Ureter (tissue), 1 donor: ENCODE results near the gene FRMD3. TPM values are rescaled to one million over a fixed set of nuclear protein-coding genes. Genes with fewer than 3 reads are reported as not detected.
"Not testable (repeated sequence)": the region's sequence is repeated elsewhere in the genome, so short reads cannot be mapped to it uniquely, and the experiment has no call there.

Source experiments
- DNase-seq: peaks from one replicate; pipeline ENCODE4 v3.0.0-alpha.2; 2020; ENCODE audit warnings: low spot score
- total RNA-seq: library from RNA; stranded (reverse); gene quantifications from one replicate; pipeline ENCODE4 v1.2.4, GENCODE V29; 2023
- donor health status: DM: yes; HTN: yes; CAD: no.

Gene FRMD3
- total RNA-seq, 1 donor from 2014 or later, result 16.8 TPM

DNA sequence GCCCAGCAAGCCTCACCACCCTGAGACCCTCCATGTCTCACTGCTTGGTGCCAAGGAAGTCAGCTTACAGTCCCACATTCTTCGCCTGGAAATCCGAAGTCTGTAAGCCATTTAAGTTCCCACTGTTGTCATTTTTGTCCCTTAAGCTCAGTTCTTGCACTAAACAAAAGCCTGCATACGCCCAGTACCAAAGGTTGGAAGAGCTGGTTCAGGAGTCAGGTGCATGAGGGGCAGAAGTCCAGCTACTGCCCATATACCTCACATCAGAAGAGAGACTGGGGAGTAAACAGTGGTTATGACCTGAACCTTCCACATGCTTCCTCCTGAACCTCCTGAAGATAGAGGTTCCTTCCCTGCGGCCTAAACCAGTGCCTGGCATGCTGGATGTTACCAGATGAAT, 146.0 kb downstream of the FRMD3 start:
- no peak for DNase-seq

DNA sequence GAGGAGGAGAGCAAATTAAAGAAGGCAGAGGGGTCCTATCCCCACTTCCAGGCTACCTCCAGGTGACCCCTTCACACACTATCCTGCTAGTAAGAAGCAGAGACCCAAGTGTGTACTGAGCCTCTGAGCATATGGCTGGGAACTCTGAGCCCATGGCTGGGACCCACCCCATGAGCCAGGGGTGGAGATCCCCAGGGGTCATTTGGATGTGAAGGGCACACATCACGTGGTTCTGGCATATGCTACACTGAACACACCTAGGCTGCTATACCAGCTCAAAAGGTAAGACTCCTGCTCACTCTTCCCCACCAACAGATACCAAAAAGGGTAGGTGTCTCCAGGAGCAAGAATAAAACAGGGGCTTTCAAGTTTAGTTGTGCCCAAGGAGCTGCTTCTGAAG, 149.9 kb downstream of the FRMD3 start:
- no peak for DNase-seq

DNA sequence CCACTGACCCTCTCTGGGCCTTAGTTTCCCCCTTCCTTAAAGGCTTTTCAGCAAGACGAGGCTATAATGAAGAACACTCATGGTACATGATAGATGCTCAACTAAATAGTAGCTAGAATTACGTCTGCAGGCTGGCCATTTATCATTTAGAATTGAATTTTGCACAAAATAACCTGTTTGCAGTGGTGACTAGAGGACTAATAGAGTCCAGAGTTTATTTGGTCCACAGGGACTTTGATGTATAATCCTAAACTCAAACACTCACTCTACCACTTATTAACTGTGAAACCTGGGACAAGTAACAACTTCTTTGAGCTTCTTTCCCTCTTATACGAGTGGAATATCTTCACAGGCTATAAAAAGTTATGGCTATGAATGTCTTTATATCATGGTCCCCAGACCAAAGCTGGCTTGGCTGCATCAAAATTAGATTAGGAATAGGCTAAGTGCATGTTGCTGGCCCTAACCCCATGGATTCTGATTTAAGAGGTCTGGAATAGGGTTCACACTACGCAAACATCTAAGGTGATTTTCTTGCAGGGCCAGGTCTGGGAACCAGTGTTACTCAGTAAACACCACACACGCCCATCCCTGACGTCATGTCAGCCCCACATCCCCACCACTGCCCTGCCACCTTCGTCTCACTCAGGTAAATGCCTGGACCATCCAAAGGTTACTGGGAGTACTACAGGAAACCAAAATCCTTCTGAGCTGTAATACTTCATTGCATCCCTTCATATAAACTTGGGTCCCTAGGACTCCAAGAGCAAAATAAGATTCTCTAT, 150.6 kb downstream of the FRMD3 start:
- DNase-seq, result no peak

DNA sequence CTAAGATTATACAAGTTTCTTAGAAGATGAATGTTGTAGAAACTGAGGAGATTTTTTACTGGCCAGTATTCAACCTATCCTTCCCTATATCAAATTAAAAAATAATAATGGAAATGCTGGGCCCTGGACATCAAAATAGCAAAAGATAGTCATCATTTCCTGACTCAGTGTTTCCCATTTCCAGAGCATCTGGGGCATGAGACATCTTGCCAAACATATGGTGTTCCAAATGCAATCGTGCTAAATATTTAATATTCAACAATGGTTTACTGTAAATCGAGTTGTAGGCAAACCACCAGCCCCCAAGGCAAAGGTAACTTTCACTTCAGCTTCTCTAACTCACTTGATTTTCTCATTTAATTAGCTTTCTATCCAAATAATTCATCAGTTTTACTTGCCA, 152.9 kb downstream of the FRMD3 start:
- no peak for DNase-seq

DNA sequence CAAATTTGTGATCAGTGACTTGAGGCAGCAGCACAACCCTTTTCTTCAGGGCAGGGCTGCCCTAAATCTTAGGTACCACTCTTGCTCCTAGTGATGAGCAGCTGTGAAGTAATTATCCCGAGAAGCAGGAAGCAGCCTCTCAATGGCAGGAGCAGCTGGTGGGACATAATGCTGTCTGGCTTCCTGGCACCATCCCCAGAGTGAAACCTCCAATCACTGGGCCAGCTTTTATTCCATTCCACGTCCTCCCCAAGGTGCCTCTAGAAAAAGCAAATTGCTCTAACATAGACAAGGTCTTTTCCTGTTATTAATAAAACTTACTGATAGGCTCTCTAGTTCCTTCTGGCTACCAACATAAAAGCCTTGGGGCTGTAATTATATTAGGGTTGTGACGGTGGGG, 154.0 kb downstream of the FRMD3 start:
- DNase-seq, result no peak

DNA sequence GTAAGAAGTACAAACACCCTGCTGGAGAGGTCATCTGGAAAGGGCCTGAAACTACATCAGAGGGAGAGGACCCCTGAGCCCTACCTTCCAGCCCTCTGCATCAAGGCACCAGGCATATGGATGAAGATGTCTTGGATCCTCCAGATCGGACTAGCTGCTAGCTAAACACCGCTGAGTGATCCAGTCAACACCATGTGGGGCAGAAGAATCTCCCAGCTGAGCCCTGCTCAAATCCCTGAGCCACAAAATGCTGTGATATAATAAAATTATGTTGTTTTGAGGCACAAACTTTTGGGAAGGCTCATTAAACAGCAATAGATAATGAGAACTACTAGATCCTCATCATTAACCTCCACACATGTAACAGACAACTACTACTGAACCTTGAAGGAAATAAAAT, 155.2 kb downstream of the FRMD3 start:
- DNase-seq, result no peak

DNA sequence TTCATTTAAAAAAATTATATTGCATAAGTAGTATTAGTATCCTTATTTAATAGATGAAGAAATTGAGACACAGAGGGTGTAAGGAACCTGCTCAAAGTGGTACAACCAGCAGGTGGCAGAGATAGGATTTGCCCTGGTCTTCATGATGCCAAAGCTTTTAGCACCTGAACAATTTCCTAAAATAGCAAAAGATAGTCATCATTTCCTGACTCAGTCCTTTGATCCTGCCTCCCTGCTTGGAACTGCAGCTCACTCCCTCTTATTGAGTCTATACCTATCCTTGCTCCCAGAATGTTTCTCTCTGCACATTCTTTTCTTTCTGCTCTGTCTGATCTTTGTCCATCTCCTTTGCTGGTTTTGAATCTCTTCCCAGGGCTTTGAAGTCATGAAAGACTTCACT, 155.8 kb downstream of the FRMD3 start:
- DNase-seq, result no peak

DNA sequence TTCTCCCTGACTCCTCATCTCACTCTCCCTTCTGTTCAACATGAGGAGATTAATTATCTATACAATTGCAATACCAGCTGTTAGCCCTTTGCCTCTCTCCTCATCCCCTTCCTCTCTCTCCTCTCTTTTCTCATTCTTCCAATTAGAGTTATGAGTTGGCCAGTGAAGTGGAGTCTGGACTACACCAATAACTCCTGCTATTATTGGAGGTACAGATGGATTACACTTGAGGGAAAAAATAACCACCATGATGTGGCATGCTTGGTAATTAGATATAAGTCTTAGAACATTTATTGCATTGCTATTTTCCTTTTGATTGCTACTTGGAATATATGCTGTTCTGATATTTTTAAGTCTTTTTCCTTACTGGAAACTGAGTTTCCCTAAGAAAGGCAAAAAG, 159.2 kb downstream of the FRMD3 start:
- DNase-seq, result no peak

DNA sequence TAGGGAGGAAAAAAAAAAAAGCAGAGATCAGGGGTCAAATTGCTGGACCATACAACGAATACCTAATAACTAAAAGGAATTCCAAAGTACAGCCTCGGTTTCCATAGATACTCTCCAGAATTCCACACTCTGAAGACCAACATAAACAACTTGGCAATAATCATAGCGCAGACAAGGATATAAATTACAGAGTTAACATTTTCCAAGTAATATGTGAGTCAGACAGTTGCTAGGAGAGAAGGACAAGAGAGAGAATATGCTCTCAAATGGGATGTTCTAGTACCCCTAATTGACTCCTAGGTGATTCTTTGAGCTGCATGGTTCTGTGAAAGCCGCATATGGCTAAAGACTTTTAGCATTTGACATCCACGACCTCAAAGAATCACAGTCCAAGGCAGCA, 165.2 kb downstream of the FRMD3 start:
- no peak for DNase-seq

DNA sequence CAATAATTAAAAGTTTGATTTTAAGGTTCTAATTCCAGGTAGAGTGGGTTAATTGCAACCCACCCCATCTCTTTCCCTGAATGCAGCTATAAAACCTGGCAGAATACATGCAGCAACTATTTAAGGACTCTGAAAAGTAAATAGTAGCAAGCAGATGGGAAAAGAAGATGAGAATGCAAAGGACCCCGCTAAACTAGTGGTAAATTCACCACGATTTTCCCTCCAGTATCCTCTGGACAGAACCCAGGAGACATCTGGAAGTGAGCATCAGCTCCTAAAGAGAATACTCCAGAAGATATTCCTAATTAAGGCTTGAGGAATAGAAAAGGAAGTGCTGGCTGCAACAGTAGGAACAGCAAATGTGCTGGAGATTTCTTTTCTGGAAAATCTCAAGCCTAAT, 170.9 kb downstream of the FRMD3 start:
- DNase-seq, result no peak

DNA sequence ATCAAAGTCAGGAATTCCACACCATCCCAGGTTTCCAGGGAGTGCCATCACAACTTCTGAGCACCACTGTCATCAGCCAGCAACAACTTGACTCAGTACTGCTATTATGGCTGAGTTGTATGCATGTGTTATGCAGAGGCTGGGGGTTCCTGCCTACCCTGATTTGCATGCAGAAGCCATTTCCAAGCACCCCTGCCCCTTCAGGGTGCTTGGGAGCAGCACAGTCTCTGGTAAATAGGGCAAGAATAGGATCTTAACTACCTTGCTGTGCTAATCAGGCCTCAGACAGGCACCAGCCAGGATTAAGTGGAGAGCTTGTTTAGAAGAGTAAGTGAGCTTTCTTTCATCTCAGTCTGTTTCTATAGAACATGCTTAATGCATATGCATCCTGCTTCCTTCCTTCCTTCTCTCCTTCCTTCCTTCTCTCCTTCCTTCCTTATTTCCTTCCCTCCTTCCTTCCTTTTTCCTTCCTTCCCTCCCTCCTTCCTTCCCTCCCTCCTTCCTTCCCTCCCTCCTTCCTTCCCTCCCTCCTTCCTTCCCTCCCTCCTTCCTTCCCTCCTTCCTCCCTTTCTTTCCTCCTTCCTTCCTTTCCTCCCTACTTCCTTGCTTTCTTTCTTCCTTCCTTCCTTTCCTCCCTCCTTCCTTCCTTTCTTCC, 175.7 kb downstream of the FRMD3 start:
- no peak for DNase-seq

DNA sequence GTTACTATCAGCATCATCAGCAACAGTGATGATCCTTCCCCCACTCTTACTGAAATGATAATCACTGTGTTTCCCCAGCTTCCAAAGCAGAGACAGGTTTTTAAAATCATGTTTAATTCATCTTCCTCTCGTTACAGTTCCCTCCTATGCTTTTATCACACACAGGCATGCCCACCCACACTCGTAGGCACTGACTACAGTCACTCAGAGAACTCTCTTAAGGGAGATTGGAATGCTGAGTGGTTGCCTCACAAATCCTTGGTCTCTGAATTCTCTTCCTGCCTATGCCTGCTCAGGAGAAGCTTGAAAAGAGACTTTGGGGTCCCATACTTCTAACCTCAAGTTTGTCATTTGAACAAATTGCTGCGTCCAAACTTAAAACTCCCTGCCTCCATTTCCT, 179.2 kb downstream of the FRMD3 start:
- no peak for DNase-seq

DNA sequence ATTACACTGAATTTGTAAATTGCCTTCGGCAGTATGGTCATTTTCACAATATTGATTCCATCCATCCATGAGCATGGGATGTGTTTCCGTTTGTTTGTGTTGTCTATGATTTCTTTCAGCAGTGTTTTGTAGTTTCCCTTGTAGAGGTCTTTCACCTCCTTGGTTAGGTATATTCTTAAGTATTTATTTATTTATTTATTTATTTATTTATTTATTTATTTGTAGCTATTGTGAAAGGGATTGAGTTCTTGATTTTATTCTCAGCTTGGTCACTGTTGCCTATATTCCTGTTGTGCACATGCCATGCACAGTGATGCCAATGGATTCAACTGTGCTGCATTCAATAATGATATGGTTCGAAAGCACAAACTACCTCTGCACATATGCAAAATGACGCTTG, 179.7 kb downstream of the FRMD3 start:
- not testable (repeated sequence) for DNase-seq

DNA sequence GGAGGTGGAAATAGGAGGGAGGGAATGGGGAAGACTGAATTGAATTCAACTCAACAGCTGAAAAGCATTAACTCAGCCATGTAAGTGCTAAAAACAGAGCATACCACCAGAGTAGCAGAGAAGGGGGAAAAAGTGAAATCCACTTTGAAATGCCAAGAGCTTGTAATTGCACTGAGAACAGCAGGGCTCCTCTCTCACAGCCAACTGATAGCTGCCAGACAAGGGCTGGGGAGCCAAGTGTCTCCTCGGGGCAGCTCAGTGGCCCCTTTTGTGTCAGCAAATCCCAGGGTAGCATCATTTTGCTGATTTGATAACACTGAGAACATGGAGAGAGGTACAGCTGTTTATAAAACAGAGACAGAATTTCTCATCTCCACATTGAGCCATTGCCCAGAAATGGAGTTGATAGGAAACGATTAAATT, 182.5 kb downstream of the FRMD3 start:
- DNase-seq, result no peak

DNA sequence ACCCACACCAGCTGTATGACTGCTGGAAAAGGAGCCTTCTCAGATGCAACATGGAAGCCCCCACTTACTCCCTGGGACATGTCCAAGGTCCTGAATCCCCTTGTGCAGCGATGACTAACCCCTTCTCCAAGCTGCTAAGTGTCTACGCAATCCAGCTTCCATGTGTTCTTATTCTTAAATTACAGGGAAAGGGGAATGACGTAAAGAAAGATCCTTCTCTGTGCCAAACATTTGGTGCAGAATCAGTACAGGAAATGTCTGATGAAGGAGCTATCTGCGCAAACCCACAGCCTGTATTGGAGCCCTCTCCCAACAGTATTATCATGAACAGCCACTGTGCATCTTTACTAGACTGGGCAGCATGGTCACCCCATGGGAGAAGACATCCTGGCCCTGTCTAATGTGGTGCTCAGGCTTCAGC, 183.2 kb downstream of the FRMD3 start:
- DNase-seq, result no peak

DNA sequence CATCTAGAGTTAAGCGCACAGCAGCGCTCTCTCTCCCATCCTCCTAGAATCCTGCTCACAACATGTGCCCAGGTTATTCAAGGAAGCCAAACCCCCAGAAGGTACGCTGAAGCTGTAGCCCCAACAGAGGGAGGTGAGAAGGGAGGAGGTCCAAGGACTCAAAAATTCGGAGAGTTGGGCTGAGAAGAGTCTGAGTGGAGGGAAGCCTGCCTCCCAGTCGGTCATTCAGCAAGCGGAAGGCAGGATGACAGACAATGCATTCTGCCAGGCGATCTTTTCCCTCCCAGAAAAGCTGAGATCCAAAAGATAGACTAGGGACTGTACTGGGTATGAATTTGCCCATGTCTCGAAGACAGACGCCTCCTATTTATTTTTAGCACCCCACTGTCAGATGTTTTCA, 189.2 kb downstream of the FRMD3 start:
- no peak for DNase-seq

DNA sequence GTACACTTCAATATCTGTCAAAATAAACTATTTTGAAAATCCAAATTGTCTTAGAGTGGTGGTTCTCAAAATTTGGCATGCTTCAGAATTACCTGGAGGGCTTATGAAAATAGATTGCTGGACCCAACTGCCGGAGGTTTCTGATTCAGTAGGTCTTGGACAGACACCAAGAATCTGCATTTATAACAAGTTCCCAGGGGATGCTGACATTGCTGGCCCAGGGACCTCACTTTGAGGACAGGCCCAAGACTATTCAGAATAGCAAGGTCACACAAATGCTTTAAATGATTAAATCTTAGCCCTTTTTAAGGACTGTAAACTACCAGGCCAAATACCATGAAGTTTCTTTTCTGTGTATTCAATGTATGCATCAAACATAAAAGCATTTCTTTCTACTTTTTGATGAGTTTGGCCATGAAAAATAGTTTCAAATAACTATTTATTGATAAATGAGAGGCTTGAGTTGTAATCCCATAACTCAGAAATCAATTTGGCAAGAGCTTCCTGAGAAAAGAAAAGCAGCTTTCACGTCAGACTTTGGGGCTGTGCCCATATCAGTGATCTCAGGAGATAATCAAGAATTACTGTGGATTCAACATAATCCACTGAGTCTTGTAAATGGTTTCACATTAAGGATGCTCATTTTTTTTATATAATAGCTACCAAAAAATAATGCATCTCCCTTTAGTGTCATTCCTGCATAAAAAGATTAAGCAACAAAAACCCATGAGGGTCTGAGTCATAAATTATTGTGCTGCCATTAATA, 191.4 kb downstream of the FRMD3 start:
- no peak for DNase-seq

DNA sequence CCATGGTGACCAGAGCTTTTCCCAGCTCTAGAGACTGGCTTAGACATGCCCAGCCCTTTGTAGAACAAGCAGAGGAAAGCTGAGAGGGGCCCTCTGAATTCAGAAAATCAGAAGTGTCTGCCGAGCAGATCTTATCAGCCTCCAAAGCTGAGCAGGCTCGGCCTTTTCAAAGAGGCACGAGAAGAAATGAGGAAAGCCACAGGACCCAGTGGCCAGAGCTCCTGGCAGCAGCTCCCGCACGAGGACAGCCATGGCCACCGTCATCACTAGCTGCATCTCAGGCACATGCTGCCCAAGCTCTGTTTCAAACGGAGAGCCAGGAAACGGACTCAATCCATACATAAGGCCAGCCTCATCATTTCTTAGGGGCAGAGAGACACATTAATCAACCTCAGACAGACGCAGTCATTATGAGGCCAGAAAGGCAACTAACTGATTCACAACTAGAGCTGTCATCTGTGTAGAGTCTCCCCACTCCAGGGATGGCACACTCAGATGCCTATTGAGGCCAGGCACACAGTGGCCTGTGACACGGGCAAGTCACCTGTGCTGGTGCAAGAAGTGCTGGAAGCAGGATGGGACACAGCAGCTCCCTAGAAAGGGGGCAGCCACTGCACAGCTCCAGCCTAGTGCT, 194.7 kb downstream of the FRMD3 start:
- DNase-seq, result no peak

DNA sequence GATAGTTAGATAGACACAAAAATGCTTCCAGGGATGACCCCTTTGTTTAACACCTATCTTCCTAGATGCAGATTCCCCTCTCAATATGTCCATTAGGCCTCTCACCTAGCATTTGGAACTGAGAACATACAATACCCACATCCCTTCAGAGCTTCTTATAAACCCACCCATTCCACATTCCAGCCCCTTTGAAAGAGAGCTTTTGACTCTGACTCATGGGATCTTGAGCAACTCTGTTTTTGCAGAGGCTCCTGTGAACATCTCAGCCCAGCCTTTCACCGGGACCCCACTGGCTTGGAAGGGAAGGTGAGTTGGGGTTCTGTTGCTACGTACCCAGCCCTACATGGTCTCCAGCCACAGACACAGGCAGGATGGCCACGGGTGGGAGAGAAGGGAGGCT, 195.5 kb downstream of the FRMD3 start:
- DNase-seq, result no peak

DNA sequence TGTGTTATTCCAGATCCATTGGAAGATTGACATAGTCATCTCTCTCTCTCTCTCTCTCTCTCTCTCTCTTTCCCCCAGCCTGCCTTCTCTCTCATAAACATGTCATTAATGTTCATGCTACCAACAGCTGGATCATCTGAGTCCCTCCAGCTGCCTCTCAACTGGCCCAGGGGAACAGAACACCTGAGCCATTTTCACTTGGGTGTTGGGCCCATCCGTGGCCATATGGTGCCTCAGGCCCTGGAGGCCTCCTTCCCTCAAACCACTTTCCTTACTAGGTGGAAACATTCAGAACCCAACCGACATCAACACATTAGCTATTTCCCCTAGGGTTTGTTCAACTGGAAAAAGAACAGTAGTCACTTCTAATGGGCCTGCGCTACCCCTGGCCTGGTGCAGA, 196.2 kb downstream of the FRMD3 start:
- no peak for DNase-seq

DNA sequence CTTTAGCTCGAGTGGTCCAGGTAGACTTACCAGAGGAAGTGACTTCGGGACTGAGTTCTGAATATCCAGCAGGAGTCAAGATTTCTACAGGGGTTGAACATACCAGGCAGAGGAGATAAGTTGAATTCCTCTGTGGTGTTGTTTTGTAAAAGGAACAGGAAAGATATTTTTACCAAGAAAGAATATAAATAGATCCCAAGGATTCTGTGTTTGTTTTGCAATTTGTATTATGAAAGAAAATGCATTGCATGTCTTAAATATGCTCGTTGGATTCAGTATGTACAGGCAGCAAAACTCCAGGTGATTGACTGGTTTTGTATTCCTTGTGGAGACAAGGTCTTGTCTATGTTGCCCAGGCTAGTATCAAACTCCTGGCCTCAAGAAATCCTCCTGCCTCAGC, 197.8 kb downstream of the FRMD3 start:
- no peak for DNase-seq

DNA sequence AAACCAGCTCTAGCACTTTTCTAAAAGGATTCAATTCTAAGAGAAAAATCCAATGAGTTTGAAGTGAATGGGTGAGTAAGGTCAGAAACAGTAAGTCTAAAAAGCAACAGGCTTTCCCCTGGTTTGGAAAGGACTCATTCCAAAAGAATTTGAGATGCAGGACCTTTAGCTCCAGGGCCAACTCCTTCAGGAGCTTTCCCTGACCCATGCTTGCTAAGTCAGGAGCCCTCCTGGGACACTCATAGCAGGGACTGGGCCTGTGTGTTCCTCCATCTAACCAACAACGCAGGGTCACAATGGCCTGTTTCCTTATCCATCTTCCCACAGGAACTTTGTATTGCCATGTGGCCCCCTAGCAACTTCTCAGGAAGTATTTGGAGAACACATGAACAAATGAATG, 198.8 kb downstream of the FRMD3 start:
- no peak for DNase-seq
